HCT116 (cell line): ENCODE data around the gene NDUFAF7. TPM values are rescaled to one million over a fixed set of nuclear protein-coding genes. Genes with fewer than 3 reads are reported as not detected.
A peak's percentile ranks its signal among the peaks of the same experiment; 100 is the strongest.

Experiments
- ATAC-seq: fragments of 200-7000 bp; cut with Tn5 transposase; 2 replicates; pipeline ENCODE4 v1.9.1; 2020; ENCODE audit warnings: mild to moderate bottlenecking, moderate library complexity
- BruUV-seq: library from RNA; stranded (reverse); fragments of 400-500 nt; replicated peaks from 2 replicates; lab custom pipeline; 2021; lab: Mats Ljungman, UMichigan
- CTCF ChIA-PET: fragments of 300-600 bp; sonication (Branson Sonifier 250); formaldehyde crosslinking; loops from one replicate; lab custom pipeline; 2021; ENCODE audit warnings: antibody characterized with exemption; lab: Charles Lee
- POLR2A ChIA-PET: fragments of 300-600, 350-600 bp; sonication (Branson Sonifier 250); formaldehyde crosslinking; loops from one replicate; lab custom pipeline; 2021; ENCODE audit warnings: antibody characterized with exemption; lab: Charles Lee
- RAD21 ChIA-PET, 2 experiments: fragments of 300-600 bp; sonication (Branson Sonifier 250); formaldehyde crosslinking; loops; one replicate each; lab custom pipeline; 2023; ENCODE audit warnings: low total read pairs in 2 of 2; ENCODE audit not compliant: uncharacterized antibody in 2 of 2, unreplicated experiment in 2 of 2, low non-redundant PET in 1 of 2; lab: Charles Lee
- DNase-seq: peaks from one replicate; pipeline ENCODE4 v3.0.0-alpha.2; 2010; ENCODE audit warnings: low read depth, low spot score
- H2AFZ ChIP-seq: fragments of 200-600 bp; shearing (Covaris generic), sonication (generic); 2 replicates; pipeline ENCODE4 v1.6.1; 2017; ENCODE audit warnings: low read depth, mixed run types, mixed read lengths, antibody characterized with exemption, low read length; ENCODE audit not compliant: poor library complexity, severe bottlenecking
- H3K27ac ChIP-seq: 2 replicates; pipeline ENCODE4 v1.5.1; 2012; ENCODE audit warnings: low read depth, low read length
- H3K27me3 ChIP-seq: fragments of 200-600 bp; sonication (generic); 2 replicates; pipeline ENCODE4 v1.6.1; 2016; ENCODE audit warnings: mixed run types, low read length, mixed read lengths; ENCODE audit not compliant: insufficient read depth
- H3K36me3 ChIP-seq, 2 experiments: fragments of 200-500 bp in 1 of 2; fragments of 200-600 bp in 1 of 2; sonication (Bioruptor generic) in 1 of 2; sonication (generic) in 1 of 2; 2 replicates each; pipeline versions ENCODE4 v1.5.1 to v1.6.1; 2014 to 2016; ENCODE audit warnings: low read length in 2 of 2, inconsistent platforms in 1 of 2, mixed read lengths in 1 of 2, mixed run types in 1 of 2; ENCODE audit not compliant: insufficient read depth in 2 of 2, control insufficient read depth in 1 of 2
- H3K4me1 ChIP-seq, 2 experiments: fragments of 200-600 bp in 1 of 2; sonication (generic) in 1 of 2; 2 replicates each; pipeline versions ENCODE4 v1.5.1 to v1.6.1; 2012 to 2017; ENCODE audit warnings: low read length in 2 of 2, inconsistent platforms in 1 of 2, mild to moderate bottlenecking in 1 of 2, mixed read lengths in 1 of 2, mixed run types in 1 of 2, moderate library complexity in 1 of 2; ENCODE audit not compliant: insufficient read depth in 2 of 2, control insufficient read depth in 1 of 2
- H3K4me2 ChIP-seq: fragments of 200-600 bp; sonication (generic); 2 replicates; pipeline ENCODE4 v1.6.1; 2017; ENCODE audit warnings: mixed run types, low read length, mixed read lengths
- H3K4me3 ChIP-seq, 2 experiments: fragments of 200-600 bp in 1 of 2; sonication (generic) in 1 of 2; replicated peaks in 1 of 2; 2 replicates each; pipeline ENCODE4 v1.5.1; 2011 to 2016; ENCODE audit warnings: low read length in 2 of 2, control low read depth in 1 of 2, low read depth in 1 of 2, mild to moderate bottlenecking in 1 of 2, mixed read lengths in 1 of 2, mixed run types in 1 of 2
- H3K79me2 ChIP-seq: fragments of 200-600 bp; sonication (generic); 2 replicates; pipeline ENCODE4 v1.6.1; 2017; ENCODE audit warnings: mild to moderate bottlenecking, mixed run types, low read length, moderate library complexity, mixed read lengths; ENCODE audit not compliant: insufficient read depth
- H3K9ac ChIP-seq: fragments of 200-600 bp; sonication (generic); 2 replicates; pipeline ENCODE4 v1.6.1; 2016; ENCODE audit warnings: low read length, mixed read lengths
- H3K9me2 ChIP-seq: fragments of 200-600 bp; sonication (generic), shearing (Covaris generic); 2 replicates; pipeline ENCODE4 v1.6.1; 2017; ENCODE audit warnings: mixed run types, mild to moderate bottlenecking, moderate library complexity; ENCODE audit not compliant: insufficient read depth
- H3K9me3 ChIP-seq, 2 experiments: fragments of 200-500 bp in 1 of 2; fragments of 200-600 bp in 1 of 2; sonication (Bioruptor generic) in 1 of 2; sonication (generic) in 1 of 2; 2 replicates each; pipeline ENCODE4 v1.6.1; 2014 to 2017; ENCODE audit warnings: low read length in 2 of 2, mixed read lengths in 2 of 2, inconsistent platforms in 1 of 2, low read depth in 1 of 2, mild to moderate bottlenecking in 1 of 2, mixed run types in 1 of 2, moderate library complexity in 1 of 2; ENCODE audit not compliant: control insufficient read depth in 1 of 2, insufficient read depth in 1 of 2
- H4K20me1 ChIP-seq: fragments of 200-600 bp; sonication (generic), shearing (Covaris generic); 2 replicates; pipeline ENCODE4 v1.6.1; 2017; ENCODE audit warnings: mixed run types, mild to moderate bottlenecking, moderate library complexity; ENCODE audit not compliant: insufficient read depth
- CBX3 ChIP-seq: IDR thresholded peaks from 2 replicates; pipeline ENCODE4 v1.6.1; 2012; ENCODE audit warnings: low read depth
- CEBPB ChIP-seq: IDR thresholded peaks from 2 replicates; pipeline ENCODE4 v1.6.1; 2012; ENCODE audit warnings: low read depth
- EGR1 ChIP-seq: IDR thresholded peaks from 2 replicates; pipeline ENCODE4 v1.6.1; 2012; ENCODE audit warnings: low read depth
- ELF1 ChIP-seq: IDR thresholded peaks from 2 replicates; pipeline ENCODE4 v1.6.1; 2012; ENCODE audit warnings: low read depth, borderline replicate concordance
- JUND ChIP-seq: IDR thresholded peaks from 2 replicates; pipeline ENCODE4 v1.6.1; 2012
- ZNF274 ChIP-seq: fragments of 200-500 bp; sonication (Bioruptor generic); IDR thresholded peaks from 2 replicates; pipeline ENCODE4 v1.6.1; 2014; ENCODE audit warnings: mild to moderate bottlenecking, low read depth, low read length, inconsistent platforms
- intact Hi-C: fragments of 100-400 bp; cut with micrococcal nuclease; formaldehyde crosslinking; loops from 2 replicates; pipeline ENCODE4 v1.10.0; 2022
- total RNA-seq: library from RNA; stranded (reverse); gene quantifications from one replicate; pipeline ENCODE4 v1.2.1, GENCODE V29; 2021; ENCODE audit not compliant: unreplicated experiment
- TF ChIP-seq, protein P1 (sequence below): IDR thresholded peaks from 2 replicates; pipeline ENCODE4 v1.6.1; 2012
- TF ChIP-seq, protein P2 (sequence below): IDR thresholded peaks from 2 replicates; pipeline ENCODE4 v1.6.1; 2011; ENCODE audit warnings: mild to moderate bottlenecking, low read length, moderate library complexity; ENCODE audit not compliant: insufficient replicate concordance; ENCODE audit errors: extremely low read depth

NDUFAF7 gene
- total RNA-seq, 1 experiment from 2014 or later, result 21.6 TPM

DNA sequence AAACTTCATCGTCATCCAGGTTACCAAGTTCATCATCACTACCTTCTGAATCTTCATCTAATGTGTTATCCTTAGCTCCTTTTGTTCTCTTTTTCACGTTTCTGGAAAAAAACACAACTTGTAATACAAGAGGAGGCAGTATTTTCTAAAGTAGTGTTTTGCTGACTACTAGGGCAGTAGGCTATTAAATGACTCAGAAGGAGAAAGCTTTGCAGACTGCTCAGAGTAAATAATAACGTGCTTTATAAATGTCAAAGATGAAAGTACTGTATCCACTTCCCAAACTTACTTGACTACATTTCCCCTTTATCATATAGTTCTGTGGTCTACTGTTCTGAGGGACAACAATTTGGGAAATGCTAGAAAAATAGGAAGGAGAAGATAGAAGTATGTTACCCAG lies 19.5 kb upstream of the NDUFAF7 start:
- DNase-seq (no peak), ATAC-seq (no peak)
- Histone ChIP-seq H3K9ac (no peak overlapping the region), H3K9me2 (no peaks in the 10 kb centered on the region), H3K9me3 (no peaks in the 10 kb centered on the region), H3K27ac (no peak overlapping the region), H3K36me3 (peaks cover 68 to 83% of the 10 kb centered on the region in 2 experiments), H3K4me1 (no peaks in the 10 kb centered on the region), H4K20me1 (no peaks in the 10 kb centered on the region; the same call in 1 of the 2 replicates), H3K4me2 (no peak overlapping the region), H3K4me3 (no peak overlapping the region), H3K79me2 (peaks cover 64% of the 10 kb centered on the region), H3K27me3 (no peaks in the 10 kb centered on the region), H2AFZ (no peak overlapping the region)
- TF ChIP-seq, protein P1, sequence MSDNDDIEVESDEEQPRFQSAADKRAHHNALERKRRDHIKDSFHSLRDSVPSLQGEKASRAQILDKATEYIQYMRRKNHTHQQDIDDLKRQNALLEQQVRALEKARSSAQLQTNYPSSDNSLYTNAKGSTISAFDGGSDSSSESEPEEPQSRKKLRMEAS, result no peak
- TF ChIP-seq CEBPB (no peak), CBX3 (no peak), ELF1 (no peak), JUND (no peak)
- ChIA-PET RAD21 (no interaction called here), CTCF (no interaction called here), POLR2A (interaction anchor here (1.3 to 1.6 kb wide), 2 partner anchors 9 to 20 kb away, joined by 4 read pairs; partner anchors contain the start of genes CEBPZ and NDUFAF7)
- intact Hi-C loops, result loop anchor here (2.0 kb wide), 1 partner anchor 17 kb away; no protein-coding TSS in a partner anchor
- no TSS peak for BruUV-seq

DNA sequence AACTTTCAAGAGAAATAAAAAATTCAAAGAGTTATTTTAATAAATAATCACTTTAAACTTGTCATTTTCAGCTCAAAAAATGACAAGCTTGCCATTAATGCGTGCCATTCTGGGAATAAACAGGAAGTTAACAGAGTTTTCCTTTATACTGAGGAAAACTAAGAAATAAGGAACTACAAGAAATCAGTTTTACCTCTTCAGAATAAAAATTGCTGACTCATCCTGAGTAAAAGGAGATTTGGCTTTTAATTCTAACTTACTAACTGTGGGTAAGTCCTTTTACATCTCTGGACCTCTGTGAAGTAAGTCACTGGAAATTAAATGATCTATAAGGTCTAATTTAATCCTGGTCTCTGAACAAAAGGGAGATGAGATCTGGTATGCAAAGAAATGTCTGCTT lies 16.2 kb upstream of the NDUFAF7 start:
- Histone ChIP-seq H3K9me3 (no peaks in the 10 kb centered on the region), H3K4me3 (no peak overlapping the region), H3K4me2 (no peak overlapping the region), H3K27me3 (no peaks in the 10 kb centered on the region), H3K9me2 (no peaks in the 10 kb centered on the region), H3K36me3 (peaks cover 66 to 70% of the 10 kb centered on the region in 2 experiments), H3K27ac (peak overlapping the region; percentile 34; the same call in 1 of the 2 replicates), H3K79me2 (peaks cover 55% of the 10 kb centered on the region), H3K4me1 (no peaks in the 10 kb centered on the region), H3K9ac (no peak overlapping the region), H2AFZ (no peak overlapping the region), H4K20me1 (no peaks in the 10 kb centered on the region)
- ChIA-PET CTCF (interaction anchor here (1.0 kb wide), 1 partner anchor 26 kb away, joined by 3 read pairs; no protein-coding TSS in a partner anchor), RAD21 (no interaction called here), POLR2A (no interaction called here)
- no peak for DNase-seq
- intact Hi-C loops, result no loop called here
- no TSS peak for BruUV-seq
- TF ChIP-seq, protein P2, sequence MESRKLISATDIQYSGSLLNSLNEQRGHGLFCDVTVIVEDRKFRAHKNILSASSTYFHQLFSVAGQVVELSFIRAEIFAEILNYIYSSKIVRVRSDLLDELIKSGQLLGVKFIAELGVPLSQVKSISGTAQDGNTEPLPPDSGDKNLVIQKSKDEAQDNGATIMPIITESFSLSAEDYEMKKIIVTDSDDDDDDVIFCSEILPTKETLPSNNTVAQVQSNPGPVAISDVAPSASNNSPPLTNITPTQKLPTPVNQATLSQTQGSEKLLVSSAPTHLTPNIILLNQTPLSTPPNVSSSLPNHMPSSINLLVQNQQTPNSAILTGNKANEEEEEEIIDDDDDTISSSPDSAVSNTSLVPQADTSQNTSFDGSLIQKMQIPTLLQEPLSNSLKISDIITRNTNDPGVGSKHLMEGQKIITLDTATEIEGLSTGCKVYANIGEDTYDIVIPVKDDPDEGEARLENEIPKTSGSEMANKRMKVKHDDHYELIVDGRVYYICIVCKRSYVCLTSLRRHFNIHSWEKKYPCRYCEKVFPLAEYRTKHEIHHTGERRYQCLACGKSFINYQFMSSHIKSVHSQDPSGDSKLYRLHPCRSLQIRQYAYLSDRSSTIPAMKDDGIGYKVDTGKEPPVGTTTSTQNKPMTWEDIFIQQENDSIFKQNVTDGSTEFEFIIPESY, result no peak
- TF ChIP-seq EGR1 (no peak), ZNF274 (no peak)
- ATAC-seq, result no peak
